Stimulated activated naive CD8-positive, alpha-beta T cell treated with anti-CD3 and anti-CD28 coated beads, Interleukin-15, Interleukin-2, amounts not matched to agents 100 ng/mL and 50 ng/mL, for 24 hours (primary cell): ENCODE results near the gene ABT1.

Source experiments
- H3K27ac Mint-ChIP-seq: one replicate; pipeline ENCODE4 v1.8.0; 2021; ENCODE audit warnings: mild to moderate bottlenecking, mixed read lengths
- H3K27me3 Mint-ChIP-seq: one replicate; pipeline ENCODE4 v1.8.0; 2021; ENCODE audit warnings: mixed read lengths
- H3K36me3 Mint-ChIP-seq: one replicate; pipeline ENCODE4 v1.8.0; 2021; ENCODE audit warnings: low read depth, mixed read lengths
- H3K4me1 Mint-ChIP-seq: one replicate; pipeline ENCODE4 v1.8.0; 2021; ENCODE audit warnings: low read depth, mixed read lengths
- H3K4me3 Mint-ChIP-seq: one replicate; pipeline ENCODE4 v1.8.0; 2021; ENCODE audit warnings: mild to moderate bottlenecking, mixed read lengths
- H3K9me3 Mint-ChIP-seq: one replicate; pipeline ENCODE4 v1.8.0; 2021; ENCODE audit warnings: mixed read lengths

Gene ABT1

DNA sequence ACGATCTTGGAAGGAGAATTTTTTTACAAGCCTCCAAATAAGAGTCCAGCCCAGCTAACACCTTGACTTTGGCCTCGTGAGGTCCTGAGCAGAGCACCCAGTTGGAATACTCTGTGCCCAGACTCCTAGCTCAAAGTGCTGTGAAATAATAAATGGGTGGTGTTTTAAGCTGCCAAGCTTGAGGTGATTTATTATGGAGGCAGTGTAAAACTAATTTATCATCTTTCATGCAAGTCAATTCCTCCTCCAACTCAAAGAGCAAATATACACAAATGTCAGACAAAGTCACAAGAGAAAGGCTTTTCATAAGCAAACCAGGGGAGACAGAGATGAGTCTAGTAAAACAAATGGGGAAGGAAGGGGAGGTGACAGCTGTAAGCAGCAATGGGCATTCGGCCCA is 12.7 kb downstream of the ABT1 start:
- Mint-ChIP-seq H3K4me1 (peaks cover 22% of the 10 kb centered on the region), H3K36me3 (no peaks in the 10 kb centered on the region), H3K27me3 (peaks cover 6% of the 10 kb centered on the region), H3K27ac (no peak overlapping the region), H3K9me3 (no peaks in the 10 kb centered on the region), H3K4me3 (no peak overlapping the region)

DNA sequence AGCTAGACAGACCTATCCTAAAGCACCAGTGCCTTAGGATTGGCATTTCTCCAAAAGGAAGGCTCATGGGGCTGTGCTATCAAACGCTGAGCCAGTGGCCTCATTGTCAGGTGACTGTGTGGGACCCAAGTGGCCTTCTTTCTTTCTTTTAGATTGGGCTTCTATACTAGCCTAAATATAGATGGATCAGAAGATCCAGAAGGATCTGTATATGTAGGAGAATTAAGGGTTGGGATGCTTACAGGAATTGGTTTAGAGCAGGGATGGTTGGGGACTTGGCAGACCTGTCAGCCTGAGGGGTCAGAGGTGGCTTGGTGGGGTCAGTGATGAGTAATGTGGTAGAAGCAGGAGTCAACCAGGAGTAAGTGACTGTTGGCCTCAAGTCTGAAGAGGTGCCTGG is 14.8 kb downstream of the ABT1 start:
- H3K4me3 Mint-ChIP-seq: no peak overlapping the region
- H3K9me3 Mint-ChIP-seq: no peaks in the 10 kb centered on the region
- no peak overlapping the region for H3K27ac Mint-ChIP-seq
- H3K36me3 Mint-ChIP-seq: no peaks in the 10 kb centered on the region
- H3K27me3 Mint-ChIP-seq: peaks cover 20% of the 10 kb centered on the region
- H3K4me1 Mint-ChIP-seq: peaks cover 11% of the 10 kb centered on the region

DNA sequence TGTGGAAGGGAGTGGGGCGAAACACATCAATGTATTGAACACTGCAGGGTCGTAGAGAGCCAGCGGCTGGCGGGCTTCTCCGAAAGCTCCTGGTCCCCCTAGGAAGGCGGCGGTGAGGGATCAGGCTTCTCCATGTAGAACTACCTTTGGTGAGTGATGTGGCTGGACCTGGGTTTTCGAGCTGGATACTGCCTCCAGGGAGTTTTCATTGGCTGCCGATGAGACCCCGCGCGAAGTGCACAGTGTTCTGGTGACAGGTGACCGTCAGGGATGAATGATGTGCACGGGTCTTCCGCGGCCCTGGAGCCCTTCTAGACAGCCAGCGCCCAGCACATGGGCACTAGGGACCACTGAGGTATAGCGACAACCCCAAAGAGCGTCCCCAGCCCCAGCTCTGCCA is 16.4 kb downstream of the ABT1 start:
- Mint-ChIP-seq H3K27me3 (peaks cover 20% of the 10 kb centered on the region), H3K4me3 (no peak overlapping the region)

DNA sequence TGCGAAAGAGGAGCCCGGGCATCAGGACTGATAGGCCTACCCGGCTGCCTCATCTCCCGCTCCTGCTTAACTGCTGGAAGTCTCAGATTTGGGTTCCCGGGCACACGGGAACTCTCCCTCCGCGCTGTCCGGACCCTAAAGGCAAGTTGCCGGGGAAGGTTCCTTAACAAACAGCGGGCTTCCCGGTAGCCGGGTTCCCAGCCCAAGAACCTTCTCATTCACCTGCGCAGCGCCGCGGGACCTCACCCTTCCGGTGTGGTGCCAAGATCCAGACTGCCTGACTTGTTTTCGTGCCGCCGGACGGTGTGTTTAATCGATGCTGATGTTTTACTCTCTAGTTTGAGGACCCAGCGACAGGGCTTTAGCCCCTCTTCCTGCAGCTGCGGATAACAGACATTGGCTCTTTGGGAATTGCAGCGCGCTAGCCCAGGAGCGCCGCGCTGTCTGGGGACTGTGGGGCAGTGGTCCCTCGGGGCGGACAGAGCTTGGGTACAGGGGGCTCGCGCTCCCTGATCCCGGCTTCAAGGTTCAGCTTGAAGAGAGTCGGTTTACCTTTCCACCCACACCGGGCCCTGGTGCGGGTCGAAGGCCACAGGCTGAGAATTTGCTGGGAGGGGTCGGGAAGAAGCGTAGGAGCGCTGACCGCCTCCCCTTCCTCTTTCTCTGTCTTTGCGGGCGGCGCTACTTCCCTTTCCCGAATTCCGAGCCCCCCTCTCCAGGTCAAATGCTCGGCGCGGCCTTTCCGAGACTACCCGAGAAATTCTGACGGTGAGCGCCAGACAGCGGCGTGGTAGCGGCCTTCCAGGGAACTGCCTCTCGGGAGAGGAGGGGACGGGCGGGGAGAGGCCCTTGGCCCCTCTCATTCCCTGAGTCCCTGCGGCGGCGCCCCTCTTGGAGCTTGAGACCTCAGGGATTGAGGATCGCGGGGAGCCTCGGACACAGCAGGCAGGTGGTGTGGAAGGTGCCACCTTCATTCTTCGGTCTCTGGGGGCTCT is 17.2 kb downstream of the ABT1 start:
- Mint-ChIP-seq H3K27ac (no peak overlapping the region), H3K9me3 (no peaks in the 10 kb centered on the region), H3K36me3 (no peaks in the 10 kb centered on the region), H3K4me3 (peak overlapping the region; percentile 63), H3K27me3 (peaks cover 20% of the 10 kb centered on the region), H3K4me1 (peaks cover 3% of the 10 kb centered on the region)

More for the DNA sequence above, 16.4 kb downstream of the ABT1 start:
- H3K36me3 Mint-ChIP-seq: no peaks in the 10 kb centered on the region
- H3K4me1 Mint-ChIP-seq: peaks cover 4% of the 10 kb centered on the region
- H3K27ac Mint-ChIP-seq: no peak overlapping the region
- H3K9me3 Mint-ChIP-seq: no peaks in the 10 kb centered on the region

DNA sequence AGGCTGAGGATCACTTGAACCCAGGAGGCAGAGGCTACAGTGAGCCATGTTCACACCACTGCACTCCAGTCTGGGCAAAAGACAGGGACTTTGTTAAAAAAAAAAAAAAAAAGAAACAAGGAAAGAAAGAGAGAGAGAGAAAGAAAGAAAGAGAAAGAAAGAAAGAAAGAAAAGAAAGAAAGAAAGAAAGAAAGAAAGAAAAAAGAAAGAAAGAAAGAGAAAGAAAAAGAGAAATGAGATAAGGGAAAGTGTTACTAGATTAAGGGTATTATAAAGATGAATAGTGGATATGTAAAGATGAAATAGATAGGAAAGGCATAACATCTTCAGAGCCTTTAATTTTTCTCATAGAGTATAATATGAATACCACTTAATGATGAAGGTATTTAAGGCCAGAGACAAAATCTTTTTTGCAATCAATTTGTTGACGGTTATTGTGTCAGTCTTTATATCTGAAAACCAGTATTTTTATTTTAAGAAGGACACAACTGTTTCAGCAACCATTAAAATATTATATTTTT is 26.6 kb downstream of the ABT1 start:
- peaks cover 13% of the 10 kb centered on the region for H3K9me3 Mint-ChIP-seq
- peaks cover 8% of the 10 kb centered on the region for H3K27me3 Mint-ChIP-seq
- peaks cover 7% of the 10 kb centered on the region for H3K36me3 Mint-ChIP-seq
- H3K27ac Mint-ChIP-seq: no peak overlapping the region
- peaks cover 1% of the 10 kb centered on the region for H3K4me1 Mint-ChIP-seq
- no peak overlapping the region for H3K4me3 Mint-ChIP-seq

DNA sequence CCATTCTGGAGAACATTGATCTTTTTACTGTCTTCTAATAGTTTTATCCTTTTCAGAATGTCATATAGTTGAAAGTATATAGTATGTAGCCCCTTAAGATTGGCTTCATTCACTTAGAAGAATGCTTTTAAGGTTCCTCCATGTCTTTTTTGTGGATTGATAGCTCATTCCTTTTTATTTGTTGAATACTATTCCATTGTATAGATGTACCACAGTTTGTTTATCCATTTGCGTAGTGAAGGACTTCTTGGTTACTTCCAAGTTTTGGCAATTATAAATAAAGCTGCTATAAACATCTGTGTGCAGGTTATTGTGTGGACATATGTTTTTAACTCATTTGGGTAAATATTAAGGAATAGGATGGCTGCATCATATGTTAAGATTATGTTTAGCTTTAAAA is 27.8 kb downstream of the ABT1 start:
- H3K4me1 Mint-ChIP-seq: peaks cover 4% of the 10 kb centered on the region
- H3K36me3 Mint-ChIP-seq: peaks cover 7% of the 10 kb centered on the region
- peaks cover 15% of the 10 kb centered on the region for H3K9me3 Mint-ChIP-seq
- H3K4me3 Mint-ChIP-seq: no peak overlapping the region
- H3K27me3 Mint-ChIP-seq: peaks cover 8% of the 10 kb centered on the region
- no peak overlapping the region for H3K27ac Mint-ChIP-seq

DNA sequence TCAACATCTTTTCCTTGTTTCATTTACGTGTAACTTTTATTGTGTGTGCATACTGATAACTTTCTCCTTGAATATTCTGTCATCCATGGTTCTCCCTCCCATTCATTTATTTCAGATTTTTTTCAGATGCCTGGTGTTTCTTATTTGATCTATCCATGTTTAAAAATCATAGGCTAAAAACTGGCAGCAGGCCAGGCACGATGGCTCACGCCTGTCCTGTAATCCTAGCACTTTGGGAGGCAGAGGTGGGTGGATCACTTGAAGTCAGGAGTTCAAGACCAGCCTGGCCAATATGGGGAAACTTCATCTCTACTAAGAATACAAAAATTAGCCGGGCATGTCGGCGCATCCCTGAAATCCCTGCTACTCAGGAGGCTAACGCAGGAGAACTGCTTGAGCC is 31.1 kb downstream of the ABT1 start:
- H3K4me1 Mint-ChIP-seq: peaks cover 4% of the 10 kb centered on the region
- H3K9me3 Mint-ChIP-seq: peaks cover 15% of the 10 kb centered on the region
- H3K36me3 Mint-ChIP-seq: peaks cover 7% of the 10 kb centered on the region
- peaks cover 8% of the 10 kb centered on the region for H3K27me3 Mint-ChIP-seq
- H3K4me3 Mint-ChIP-seq: no peak overlapping the region
- no peak overlapping the region for H3K27ac Mint-ChIP-seq

DNA sequence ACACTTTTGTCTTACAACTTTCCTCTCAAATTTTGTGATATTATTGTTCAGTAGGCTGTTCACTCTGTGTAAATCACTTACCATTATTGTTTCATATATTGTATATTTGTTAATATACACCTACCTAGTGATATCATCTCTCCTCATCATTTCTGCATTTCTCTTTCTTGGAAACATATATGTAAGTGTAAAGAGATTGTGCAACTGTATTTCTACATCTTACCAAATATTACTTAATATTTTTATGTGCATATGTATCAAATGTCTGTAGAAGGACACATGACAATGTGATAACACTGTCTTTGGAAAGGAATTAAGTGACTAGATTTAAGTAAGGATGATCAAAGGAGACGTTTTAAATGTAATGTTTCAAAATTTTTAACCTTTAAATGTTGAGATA is 32.6 kb downstream of the ABT1 start:
- Mint-ChIP-seq H3K9me3 (peaks cover 15% of the 10 kb centered on the region), H3K4me1 (peaks cover 4% of the 10 kb centered on the region), H3K27me3 (peaks cover 8% of the 10 kb centered on the region), H3K27ac (no peak overlapping the region), H3K36me3 (peaks cover 15% of the 10 kb centered on the region), H3K4me3 (no peak overlapping the region)

DNA sequence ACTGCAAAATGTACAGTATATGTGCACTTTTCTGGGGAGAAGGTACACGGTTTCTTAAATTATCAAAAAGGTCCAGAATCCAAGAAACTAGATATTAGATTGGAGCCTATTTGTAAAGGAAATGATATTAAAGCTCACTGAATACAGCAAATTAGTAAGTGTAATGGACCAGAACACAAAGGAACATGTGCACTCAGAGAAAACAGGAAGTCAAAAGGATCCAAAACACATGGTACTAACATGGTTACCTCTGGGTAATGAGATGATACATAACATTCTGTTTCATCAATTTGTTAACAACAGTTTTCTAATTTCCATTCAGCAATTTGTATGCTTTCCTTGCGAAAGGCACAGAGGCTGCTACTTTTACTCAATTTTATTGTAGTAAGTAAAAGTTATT is 44.1 kb downstream of the ABT1 start:
- Mint-ChIP-seq H3K36me3 (peaks cover 72% of the 10 kb centered on the region), H3K4me3 (no peak overlapping the region), H3K27me3 (no peaks in the 10 kb centered on the region), H3K4me1 (no peaks in the 10 kb centered on the region), H3K27ac (no peak overlapping the region), H3K9me3 (peaks cover 53% of the 10 kb centered on the region)

DNA sequence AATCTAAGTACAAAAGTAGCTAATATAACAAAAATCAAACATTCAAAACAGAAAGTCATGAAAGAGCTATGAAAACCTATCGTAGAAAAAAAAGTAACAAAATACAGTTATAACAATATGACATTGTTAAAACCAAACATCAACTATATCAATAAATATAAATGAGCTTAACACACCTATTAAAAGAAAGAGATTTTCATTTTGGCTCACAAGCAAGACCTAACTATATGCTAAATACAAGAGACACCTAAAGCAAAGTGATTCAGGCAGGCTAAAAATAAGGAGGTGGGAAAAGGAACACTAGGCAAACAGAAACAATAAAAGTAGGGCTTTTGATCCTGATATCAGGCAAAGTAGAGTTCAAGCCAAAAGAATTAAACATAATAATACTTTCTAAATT is 49.3 kb downstream of the ABT1 start:
- H3K4me3 Mint-ChIP-seq: no peak overlapping the region
- H3K27me3 Mint-ChIP-seq: no peaks in the 10 kb centered on the region
- peaks cover 4% of the 10 kb centered on the region for H3K4me1 Mint-ChIP-seq
- H3K36me3 Mint-ChIP-seq: peaks cover 74% of the 10 kb centered on the region
- no peak overlapping the region for H3K27ac Mint-ChIP-seq
- H3K9me3 Mint-ChIP-seq: peaks cover 47% of the 10 kb centered on the region
